HG03378 (cell line): ENCODE measurements around the gene BAHCC1.
"Not testable (repeated sequence)": the region's sequence is repeated elsewhere in the genome, so short reads cannot be mapped to it uniquely, and the experiment has no call there.

Experiments used
- ATAC-seq: cut with Tn5 transposase; IDR thresholded peaks from one replicate; pipeline ENCODE4 v1.9.1; 2021; ENCODE audit warnings: mild to moderate bottlenecking, moderate library complexity; ENCODE audit not compliant: unreplicated experiment

Gene BAHCC1

DNA sequence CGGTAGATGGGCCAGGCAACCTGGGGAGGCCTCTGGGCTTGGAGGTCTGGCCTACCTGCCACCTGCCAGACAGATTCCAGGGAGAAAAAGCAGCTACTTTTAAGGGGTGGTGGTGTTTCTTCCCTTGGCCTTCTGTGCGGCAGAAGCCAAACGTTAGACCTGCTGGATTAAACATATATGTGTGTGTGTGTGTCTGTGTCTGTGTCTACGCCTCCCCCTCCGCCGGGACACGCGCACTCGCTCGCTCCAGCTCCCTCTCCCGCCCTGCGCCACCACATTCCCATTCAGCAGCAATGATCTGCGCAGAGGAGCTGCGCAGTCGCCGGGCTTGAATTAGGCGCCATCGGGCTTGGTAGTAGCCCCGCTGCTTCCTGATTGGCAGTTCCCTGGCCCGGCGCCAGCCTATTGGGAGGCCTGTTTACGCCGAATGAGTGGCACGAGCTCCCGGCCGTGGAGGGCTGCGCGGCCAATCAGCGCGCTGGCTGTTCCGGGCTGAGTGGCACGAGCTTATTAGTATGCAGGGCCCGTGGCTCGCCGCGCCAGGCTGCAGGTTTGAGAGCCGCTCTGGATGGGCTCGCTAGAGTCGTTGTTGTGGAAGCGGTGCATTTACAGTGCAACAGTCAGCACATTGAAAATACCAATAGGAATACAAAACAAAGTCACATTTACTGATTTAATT, at the start of gene BAHCC1:
Gene BAHCC1 (plus strand): TSS at position 537 of the 679 bp plus-strand sequence. CDS start 4,283 bp downstream, outside the sequence.
- ATAC-seq, result no peak

DNA sequence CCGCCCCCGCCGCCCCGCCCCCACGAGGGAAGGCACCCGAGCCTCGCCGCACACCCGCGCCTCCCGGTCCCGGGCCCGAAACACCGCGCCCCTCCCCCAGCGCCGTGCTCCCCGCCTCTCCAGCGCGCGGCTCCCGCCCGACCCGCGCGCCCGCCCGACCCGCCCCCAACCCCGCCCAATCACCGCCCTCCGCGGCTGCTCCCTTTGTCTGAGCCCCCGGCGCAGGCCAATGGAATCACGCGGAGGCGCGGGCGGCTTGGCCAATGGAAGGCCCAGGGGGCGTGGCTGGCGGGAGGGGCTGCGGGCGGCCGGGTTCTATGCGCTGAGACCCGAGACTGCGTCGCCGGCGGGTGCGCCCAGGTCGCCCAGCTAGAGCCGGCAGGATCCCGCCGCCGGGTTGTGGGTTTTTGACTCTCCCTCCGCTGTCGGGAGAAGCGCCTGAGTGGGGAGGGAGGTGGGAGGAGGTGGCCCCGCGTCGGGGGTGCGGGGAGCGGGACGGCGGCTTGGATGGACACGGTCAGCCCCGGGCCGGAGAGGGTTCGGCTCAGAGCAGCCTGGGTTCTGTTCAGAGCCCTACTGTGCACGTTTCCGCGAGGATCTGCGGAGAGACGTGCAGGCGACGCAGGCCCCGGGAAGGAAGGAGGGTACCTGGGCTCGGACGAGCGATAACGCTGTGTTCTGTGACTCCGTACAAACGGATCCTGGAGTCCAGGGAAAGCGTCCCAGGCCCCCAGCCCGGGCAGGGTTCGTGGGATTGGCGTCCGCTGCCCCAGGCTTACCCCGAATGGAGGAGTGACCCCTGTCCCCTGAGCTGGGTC, 49.0 kb upstream of the BAHCC1 start:
- ATAC-seq, result peak; percentile 47

DNA sequence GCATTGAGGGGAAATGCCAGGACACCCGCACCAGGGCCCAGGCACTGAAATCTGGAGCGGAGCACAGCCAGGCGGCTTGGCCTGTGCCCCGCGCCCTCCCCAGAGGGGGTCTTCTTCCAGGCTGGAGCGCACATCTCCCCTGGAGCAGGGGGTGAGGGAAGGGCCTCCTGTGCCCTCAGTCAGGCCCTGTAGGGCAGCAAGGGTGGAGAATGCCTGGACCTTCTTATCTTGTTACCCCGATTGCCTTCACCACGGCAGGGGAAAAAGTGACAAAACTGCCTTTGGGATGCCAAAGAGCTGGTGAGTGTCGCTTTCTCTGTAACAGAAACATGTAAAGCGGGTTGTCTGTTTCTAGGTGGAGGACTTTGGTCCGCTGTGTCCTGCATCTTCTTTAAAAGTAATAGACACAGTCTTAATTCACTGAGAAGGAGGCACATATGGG, 48.3 kb upstream of the BAHCC1 start:
- peak; percentile 7 for ATAC-seq

DNA sequence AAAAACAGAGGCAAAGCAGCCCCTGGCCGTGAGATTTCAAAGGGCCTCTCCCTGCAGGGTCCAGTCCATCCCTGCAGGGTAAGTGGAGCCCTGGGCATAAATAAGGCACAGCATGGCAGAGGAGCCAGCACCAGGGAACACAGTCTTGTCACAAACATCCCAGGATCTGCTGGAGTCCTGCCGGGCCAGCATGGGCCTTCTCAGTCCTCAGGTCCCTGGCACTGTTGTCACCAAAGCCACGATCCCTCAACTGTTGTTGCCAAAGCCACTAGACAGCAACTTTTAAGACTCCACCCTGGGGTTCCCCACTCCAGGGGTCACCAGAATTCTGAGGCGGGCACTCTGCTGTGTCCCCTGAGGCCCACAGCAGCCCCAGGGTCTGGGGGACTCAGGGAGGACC, 47.8 kb upstream of the BAHCC1 start:
- no peak for ATAC-seq

DNA sequence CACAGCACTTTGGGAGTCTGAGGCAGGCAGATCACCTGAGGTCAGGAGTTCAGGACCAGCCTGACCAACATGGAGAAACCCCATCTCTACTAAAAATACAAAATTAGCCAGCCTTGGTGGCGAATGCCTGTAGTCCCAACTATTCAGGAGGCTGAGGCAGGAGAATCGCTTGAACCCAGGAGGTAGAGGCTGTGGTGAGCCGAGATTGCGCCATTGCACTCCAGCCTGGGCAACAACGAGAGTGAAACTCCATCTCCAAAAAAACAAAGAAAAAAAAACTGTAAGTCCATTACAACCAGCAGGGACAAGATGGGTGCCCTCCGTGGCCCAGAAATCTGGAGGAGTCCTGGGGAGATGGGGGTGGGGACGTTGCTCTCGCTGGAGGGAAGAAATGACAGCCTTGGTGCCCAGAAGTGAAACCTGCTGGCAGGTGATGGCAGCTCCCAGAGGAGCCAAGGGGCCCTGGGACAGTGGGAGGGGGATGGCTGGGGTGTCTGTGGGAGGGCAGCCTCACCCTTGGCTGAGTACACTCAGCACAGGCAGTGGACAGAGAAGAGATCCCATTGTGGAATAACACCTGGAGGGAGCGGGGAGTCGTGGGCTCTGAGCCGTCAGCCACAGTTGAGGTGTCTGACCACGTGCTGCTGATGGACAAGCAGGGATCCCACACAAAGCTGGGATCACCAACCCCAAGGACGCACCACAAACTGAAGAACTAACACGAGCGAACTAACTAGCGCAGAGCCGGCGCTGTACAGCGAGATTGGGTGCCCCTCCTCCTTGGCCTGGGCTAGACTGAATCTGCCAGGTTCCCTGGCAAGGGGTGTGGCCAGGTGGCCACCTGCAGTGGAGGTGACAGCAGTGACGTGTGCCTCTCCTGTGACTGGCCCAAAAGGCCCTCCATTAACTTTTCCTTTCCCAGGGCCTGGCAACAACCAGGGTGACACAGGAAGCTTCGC, 46.9 kb upstream of the BAHCC1 start:
- ATAC-seq, result no peak

DNA sequence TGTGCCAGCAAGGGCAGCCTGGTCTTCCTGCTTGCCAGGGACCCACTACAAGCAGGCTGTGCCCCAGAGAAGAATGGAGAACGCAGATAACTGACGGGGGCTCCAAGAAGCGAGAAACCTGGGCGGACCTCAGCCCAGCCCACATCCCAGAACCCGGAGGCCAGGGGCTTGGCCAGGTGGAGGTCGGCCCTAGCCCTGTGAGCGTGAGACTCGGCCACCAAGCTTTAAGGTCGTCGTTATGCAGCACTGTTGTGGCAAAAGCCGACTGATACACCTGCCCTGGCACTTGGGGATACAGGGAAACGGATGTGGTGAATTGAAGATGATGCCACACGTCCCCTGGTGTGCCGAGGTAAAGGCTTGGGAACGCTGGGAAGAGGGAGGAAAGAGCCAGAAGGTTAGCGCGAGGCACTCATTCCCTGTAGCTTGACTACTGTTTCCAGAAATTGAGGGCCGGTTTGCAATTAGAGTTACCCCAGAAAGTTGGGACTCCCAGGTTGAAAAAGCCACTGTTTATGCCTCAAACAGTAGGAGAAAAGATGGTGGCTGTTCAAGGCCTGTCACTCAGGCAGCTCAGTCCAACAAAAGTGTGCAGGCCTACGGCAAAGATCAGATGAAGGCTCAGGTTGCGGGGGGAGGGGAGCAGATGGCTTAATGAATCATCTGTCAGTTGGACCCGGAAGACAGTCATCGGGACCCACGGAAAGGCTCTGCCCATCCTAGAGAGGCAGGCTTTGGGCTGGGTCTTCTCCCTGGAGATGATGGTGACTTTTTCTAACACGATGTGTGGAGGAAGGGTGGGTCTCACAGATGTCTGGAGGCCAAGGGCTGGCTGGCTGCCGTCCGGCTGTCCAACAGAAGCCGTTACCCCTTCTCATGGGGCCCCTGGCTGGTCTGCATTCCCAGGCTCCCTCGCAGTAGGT, 45.6 kb upstream of the BAHCC1 start:
- ATAC-seq, result no peak

DNA sequence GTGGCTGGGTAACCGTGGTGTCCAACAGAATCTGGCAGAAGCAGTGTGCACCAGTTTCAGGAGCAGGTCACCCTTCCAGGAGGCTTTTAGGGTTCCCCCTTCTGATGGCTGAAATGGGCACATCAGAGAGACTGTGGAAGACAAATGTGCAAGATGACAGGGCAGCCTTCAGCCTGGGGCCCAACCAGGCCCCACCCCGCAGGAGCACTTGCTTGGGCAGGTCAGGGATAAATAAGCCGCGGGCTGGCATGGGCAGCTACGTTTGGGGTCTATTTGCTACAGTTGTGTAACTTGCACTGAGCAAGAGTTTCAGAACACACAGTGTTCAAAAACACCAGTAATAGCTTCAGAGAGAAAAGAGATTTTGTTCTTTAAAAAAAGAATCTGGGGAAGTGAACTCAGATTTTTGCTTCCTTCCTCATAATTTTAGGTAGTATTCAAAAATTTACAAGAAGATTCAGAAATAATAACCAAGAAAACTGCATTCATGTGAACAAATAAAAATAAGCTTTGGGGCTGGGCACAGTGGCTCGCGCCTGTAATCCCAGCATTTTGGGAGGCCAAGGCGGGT, 44.9 kb upstream of the BAHCC1 start:
- ATAC-seq, result no peak

DNA sequence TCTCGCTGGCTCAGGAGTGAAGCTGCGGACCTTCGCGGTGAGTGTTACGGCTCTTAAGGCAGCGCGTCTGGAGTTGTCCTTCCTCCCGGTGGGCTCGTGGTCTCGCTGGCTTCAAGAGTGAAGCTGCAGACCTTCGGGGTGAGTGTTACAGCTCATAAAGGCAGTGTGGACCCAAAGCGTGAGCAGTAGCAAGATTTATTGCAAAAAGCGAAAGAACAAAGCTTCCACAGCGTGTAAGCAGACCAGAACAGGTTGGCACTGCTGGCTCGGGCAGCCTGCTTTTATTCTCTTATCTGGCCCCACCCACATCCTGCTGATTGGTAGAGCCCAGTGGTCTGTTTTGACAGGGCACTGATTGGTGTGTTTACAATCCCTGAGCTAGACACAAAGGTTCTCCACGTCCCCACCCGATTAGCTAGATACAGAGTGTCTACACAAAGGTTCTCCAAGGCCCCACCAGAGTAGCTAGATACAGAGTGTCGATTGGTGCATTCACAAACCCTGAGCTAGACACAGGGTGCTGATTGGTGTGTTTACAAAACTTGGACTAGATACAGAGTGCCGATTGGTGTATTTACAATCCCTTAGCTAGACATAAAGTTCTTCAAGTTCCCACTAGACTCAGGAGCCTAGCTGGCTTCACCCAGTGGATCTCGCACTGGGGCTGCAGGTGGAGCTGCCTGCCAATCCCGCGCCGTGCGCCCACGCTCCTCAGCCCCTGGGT, 43.8 kb upstream of the BAHCC1 start:
- ATAC-seq, result not testable (repeated sequence)

DNA sequence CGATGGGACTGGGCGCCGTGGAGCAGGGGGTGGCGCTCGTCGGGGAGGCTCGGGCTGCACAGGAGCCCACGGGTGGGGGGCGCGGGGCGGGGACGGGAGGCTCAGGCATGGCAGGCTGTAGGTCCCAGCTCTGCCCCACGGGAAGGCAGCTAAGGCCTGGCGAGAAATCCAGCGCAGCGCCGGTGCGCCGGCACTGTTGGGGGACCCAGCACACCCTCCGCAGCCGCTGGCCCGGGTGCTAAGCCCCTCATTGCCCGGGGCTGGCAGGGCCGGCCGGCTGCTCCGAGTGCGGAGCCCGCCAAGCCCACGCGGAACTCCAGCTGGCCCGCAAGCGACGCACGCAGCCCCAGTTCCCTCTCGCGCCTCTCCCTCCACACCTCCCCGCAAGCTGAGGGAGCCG, 43.2 kb upstream of the BAHCC1 start:
- ATAC-seq, result not testable (repeated sequence)

DNA sequence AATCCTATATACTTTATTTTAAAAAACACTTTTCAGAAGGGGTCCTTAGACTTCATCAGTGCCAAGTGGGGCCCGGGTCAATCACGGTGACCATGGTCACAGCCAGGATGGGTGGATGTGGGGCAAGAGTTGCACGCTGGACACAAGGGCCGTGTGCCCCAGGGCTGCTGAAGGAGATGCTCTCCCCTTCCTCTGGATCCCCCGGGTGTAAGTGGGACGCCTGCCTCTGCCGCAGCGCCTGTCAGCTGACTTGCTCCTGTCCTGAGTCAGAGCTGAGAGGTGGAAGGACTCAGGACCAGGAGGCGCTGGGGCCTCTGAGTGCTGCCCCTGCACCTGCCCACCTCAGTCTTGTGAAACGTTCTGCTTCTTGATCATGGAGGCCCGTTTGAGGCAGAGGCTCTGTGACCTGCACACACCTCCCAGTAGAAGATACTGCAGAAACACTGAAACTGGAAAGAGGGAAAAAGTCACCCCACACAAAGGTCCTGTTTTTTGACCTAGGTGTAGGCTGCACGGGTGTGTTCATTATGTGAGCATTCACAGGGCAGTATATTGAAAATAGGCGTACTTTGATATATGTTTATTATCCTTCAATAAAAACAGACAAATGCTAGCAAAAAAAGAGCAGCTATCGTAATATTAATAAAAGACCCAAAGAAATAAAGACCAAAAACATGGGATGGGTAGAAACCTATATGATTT, 40.9 kb upstream of the BAHCC1 start:
- ATAC-seq, result no peak

DNA sequence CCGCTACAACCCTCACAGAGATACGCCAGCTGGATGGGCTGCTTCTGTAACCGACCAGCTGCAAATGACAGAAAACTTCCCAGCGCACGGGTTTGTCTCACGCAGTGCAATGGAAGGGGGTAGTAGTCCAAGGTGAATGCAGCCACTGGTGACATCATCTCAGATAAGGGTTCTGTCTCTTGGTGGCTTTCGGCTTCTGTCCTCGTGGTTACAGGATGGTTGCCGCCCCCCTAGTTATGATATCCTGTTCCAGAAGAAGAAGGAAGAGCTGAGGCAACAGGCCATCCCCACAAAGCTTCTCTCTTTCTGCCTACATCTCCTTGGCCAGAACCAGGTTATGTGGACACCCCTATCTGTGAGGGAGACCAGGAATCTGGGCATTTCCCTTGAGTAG, 40.3 kb upstream of the BAHCC1 start:
- ATAC-seq, result no peak

DNA sequence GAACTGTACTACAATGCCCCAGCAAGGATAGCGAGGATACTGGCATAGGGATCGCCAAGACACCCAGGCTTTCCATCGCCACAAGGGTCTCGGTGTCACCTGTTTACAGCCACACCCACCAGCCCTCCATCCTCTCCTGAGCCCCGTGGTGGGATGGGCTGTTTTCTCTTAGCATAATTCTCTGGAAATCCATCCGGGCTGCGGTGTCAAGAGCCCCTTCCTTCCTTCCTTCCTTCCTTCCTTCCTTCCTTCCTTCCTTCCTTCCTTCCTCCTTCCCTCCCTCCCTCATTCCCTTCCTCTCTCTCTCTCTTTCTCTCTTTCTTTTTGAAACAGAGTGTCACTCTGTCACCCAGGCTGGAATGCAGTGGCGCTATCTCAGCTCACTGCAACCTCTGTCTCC, 36.0 kb upstream of the BAHCC1 start:
- no peak for ATAC-seq

DNA sequence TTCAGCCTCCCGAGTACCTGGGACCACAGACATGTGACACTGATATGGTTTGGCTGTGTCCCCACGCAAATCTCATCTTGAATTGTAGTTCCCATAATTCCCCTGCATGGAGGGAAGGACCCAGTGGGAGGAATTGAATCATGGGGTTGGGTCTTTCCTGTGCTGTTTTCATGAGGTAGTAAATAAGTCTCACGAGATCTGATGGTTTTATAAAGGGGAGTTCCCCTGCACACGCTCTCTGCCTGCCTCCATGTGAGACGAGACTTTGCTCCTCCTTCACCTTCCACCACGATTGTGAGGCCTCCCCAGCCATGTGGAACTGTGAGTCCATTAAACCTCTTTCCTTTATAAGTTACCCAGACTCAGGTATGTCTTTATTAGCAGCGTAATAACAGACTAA, 33.3 kb upstream of the BAHCC1 start:
- not testable (repeated sequence) for ATAC-seq

DNA sequence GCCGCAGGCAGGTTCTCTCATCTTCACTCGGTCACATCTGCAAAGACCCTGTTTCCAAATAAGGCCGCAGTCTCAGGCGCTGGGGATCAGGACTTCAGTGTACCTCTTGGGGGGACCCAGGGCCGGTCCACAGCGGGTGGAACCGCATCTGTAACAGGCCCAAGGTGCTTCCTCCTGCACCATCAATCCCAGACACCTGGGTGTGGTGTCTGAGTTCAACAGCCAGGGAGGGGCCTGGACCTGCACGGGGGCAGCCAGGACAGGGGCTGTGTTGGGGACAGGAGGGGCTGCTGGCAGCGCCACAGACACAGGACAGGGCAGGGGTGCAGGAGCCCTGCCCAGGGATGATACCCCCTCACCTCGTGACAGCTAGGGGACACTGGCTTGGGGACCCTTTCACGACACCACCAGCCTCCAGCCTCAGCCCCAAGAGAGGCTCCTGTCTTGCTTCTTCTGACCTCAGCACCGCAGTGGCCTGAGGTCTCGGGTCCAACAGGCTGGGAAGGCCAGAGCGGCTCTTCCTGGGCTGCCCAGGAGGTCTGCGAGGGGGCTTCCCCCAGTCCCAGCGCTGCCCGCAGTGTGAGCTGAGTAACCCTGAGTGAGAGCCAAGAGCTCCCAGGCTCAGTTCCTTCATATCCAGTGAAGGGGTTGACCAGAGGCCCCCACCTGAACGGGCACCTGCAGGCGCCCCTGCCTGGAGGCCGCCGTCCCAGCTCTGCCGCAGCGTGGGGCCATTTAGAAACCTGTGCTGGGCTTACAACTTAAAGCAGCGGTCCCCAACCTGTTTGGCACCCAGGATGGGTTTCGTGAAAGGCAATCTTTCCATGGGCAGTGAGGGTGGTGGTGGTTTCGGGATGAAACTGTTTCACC, 30.7 kb upstream of the BAHCC1 start:
- no peak for ATAC-seq

DNA sequence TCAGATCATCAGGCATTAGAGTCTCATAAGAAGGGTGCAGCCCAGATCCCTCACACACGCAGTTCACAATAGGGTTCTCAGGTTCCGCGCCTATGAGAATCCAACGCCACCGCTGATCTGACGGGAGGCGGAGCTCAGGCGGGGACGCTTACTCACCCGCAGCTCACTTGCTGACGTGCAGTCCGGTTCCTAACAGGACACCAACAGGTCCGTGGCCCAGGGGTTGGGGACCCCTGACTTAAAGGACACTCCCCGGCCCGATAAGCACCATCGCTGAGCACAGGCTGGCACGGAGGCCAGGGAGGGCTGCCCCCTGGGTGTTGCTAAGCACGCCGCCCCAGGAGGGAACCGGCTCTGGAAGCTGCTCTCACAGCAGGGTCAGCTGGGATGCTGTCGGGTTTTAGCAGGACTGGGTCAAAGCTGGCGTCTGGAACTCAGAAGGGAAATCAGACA, 30.1 kb upstream of the BAHCC1 start:
- no peak for ATAC-seq

DNA sequence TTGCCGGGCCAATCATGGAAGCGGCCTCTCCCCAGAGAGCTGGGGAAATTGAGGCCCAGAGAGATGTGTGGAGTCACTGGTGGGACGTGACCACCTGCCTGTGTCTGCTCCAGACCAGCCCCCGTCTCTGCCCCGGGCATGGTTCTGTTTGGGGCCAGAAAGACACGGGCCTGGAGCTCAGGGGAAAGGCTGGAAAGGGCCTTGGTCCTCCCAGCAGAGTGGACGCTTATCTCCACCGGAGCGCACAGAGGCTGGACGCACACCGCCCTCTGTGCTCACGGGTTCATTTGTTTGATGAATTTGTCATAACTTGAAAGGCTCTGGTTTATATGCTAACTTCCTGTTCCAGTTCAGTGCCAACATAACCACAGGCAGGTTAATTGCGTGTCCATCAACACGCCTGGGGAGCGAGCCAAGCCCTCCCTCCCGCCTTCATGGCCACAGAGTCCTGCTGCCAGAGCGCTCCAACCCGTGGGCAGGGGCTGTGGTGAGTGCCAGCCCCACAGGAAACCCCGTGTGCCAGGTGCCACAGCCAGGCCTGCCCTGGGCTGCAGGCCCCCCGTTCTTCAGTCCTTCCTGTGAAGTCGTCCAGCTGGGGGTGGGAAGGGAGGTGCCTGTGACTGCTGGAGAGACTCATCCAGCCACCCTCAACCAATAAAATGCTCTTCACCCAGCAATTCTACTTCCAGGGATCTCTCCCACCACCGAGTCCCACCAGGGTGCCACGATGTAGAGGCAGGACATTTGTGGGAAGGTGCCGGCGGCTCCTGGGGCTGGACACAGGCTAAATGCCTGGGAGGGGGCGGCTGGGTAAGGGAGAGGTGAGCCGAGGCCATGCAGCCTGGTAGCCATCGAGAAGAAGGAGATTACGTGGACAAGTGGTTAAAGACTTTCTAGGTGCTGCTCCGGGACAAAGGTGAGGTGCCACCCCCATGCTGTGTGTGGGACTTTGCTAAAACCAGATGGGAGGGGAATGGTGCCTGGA, 29.4 kb upstream of the BAHCC1 start:
- ATAC-seq, result no peak
